ENCODE measurements around the gene RPL12.

DNA sequence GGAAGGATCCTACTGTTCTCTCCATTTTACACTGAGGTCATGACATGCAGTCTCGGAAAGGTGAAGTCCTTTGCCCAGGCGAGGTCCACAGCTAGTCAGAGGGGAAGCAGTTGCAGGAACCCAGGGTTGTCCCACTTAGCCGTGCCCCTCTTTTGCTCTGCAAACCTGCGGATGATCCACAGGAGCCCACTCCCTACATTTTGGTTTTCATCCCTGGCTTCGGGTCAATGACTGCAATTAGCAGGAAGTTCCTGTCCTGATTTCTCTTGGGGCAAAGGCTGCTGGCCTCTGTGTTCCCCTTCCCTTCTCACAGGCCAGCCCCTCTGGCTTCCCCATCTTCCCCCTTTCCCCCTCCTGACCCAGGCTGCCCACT lies 52.9 kb downstream of the RPL12 start:
- no peak for TF ChIP-seq POLR2AphosphoS5 (IDR thresholded peaks at IDR 0.05; ENCODE audit: insufficient read depth in 1 of 2, low read depth in 1 of 2)
- TF ChIP-seq, protein P1, sequence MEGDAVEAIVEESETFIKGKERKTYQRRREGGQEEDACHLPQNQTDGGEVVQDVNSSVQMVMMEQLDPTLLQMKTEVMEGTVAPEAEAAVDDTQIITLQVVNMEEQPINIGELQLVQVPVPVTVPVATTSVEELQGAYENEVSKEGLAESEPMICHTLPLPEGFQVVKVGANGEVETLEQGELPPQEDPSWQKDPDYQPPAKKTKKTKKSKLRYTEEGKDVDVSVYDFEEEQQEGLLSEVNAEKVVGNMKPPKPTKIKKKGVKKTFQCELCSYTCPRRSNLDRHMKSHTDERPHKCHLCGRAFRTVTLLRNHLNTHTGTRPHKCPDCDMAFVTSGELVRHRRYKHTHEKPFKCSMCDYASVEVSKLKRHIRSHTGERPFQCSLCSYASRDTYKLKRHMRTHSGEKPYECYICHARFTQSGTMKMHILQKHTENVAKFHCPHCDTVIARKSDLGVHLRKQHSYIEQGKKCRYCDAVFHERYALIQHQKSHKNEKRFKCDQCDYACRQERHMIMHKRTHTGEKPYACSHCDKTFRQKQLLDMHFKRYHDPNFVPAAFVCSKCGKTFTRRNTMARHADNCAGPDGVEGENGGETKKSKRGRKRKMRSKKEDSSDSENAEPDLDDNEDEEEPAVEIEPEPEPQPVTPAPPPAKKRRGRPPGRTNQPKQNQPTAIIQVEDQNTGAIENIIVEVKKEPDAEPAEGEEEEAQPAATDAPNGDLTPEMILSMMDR (IDR thresholded peaks at IDR 0.05): no peak
- TF ChIP-seq POLR2A (IDR thresholded peaks at IDR 0.05): no peak
